GM08714 (cell line): ENCODE data around the gene ATG13.
"Not testable (repeated sequence)": the region's sequence is repeated elsewhere in the genome, so short reads cannot be mapped to it uniquely, and the experiment has no call there.

Experiments
- H3K4me3 ChIP-seq: fragments of 200-500 bp; sonication (Bioruptor generic); 2 replicates; pipeline ENCODE4 v1.5.1; 2014; ENCODE audit warnings: mild to moderate bottlenecking, low read length, inconsistent platforms
- ZNF274 ChIP-seq: IDR thresholded peaks from 2 replicates; pipeline ENCODE4 v1.6.1; 2012; ENCODE audit warnings: mild to moderate bottlenecking, low read depth, low read length

Gene ATG13

GRCh38 chr11:46700241-46701077 is 83.1 kb downstream of the ATG13 start, which contains the start of the genes ARHGAP1 and ZNF408:
Gene ARHGAP1 (minus strand): TSS chr11:46700619. CDS start chr11:46696107, 4,512 bp downstream.
Gene ZNF408 (plus strand): TSS chr11:46701031. CDS start chr11:46701048, 17 bp downstream.
- peak within 1 kb of the TSS; percentile 92 for H3K4me3 ChIP-seq
- TF ChIP-seq ZNF274 = no peak

GRCh38 chr11:46701078-46701654 is 83.8 kb downstream of the ATG13 start:
- TF ChIP-seq ZNF274 = no peak
- H3K4me3 ChIP-seq = peak overlapping the region; percentile 86

GRCh38 chr11:46705070-46705688 is 87.8 kb downstream of the ATG13 start:
- TF ChIP-seq ZNF274 = no peak
- no peak overlapping the region for H3K4me3 ChIP-seq

- H3K4me3 ChIP-seq = no peak overlapping the region
- TF ChIP-seq ZNF274 = no peak
Measured at GRCh38 chr11:46706886-46707285, 89.5 kb downstream of the ATG13 start.

GRCh38 chr11:46709351-46709750 is 92.0 kb downstream of the ATG13 start:
- not testable (repeated sequence) for H3K4me3 ChIP-seq

GRCh38 chr11:46710821-46711269 is 93.5 kb downstream of the ATG13 start:
- no peak for TF ChIP-seq ZNF274
- no peak overlapping the region for H3K4me3 ChIP-seq

GRCh38 chr11:46711303-46711702 is 94.0 kb downstream of the ATG13 start:
- H3K4me3 ChIP-seq = no peak overlapping the region
- no peak for TF ChIP-seq ZNF274

- no peak overlapping the region for H3K4me3 ChIP-seq
- no peak for TF ChIP-seq ZNF274
Measured at GRCh38 chr11:46712874-46713576, 95.7 kb downstream of the ATG13 start.

- not testable (repeated sequence) for H3K4me3 ChIP-seq
Measured at GRCh38 chr11:46717825-46718154, 100.4 kb downstream of the ATG13 start.

- no peak overlapping the region for H3K4me3 ChIP-seq
- TF ChIP-seq ZNF274 = no peak
Measured at GRCh38 chr11:46718155-46719019, 101.0 kb downstream of the ATG13 start.

- no peak within 1 kb of the TSS for H3K4me3 ChIP-seq
- TF ChIP-seq ZNF274 = no peak
Measured at GRCh38 chr11:46719048-46719542, 101.7 kb downstream of the ATG13 start, which contains the start of gene F2. Gene F2 (plus strand): TSS chr11:46719213. CDS start chr11:46719236, 23 bp downstream.

GRCh38 chr11:46719543-46720218 is 102.3 kb downstream of the ATG13 start:
- no peak overlapping the region for H3K4me3 ChIP-seq
- no peak for TF ChIP-seq ZNF274

GRCh38 chr11:46721286-46721685 is 103.9 kb downstream of the ATG13 start:
- TF ChIP-seq ZNF274 = no peak

More at GRCh38 chr11:46721286-46721685, 103.9 kb downstream of the ATG13 start:
- H3K4me3 ChIP-seq = no peak overlapping the region
